ENCODE measurements around the gene PPP2R3C. TPM values are rescaled to one million over a fixed set of nuclear protein-coding genes. Genes with fewer than 3 reads are reported as not detected.
"Not testable (repeated sequence)": the region's sequence is repeated elsewhere in the genome, so short reads cannot be mapped to it uniquely, and the experiment has no call there.

PPP2R3C gene
- total and polyA plus RNA-seq, 2 donors (not counting 1 experiment from before 2014, with no cell fraction given): 32.6 to 61.9 TPM

DNA sequence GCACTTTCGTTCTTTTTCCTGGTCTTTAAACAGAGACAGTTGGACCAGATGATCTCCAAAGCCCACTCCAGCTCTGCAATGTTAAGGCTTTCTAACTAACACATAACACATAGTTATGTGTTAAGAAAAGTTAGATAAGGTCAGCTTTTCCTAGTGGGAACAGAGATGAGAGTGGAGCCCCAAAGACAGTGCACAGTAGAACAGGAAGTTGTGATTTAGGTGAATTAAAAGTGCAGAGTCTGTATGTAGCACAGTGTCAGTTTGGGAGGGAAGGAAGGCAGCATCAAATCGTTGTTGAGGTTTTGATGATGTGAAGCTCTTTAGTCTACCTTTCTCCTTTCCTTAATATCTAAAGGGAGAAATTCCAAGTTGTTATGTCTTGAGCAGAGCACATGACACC is 32.2 kb upstream of the PPP2R3C start:
- Histone ChIP-seq H3K27me3 (ENCODE audit: control insufficient read depth, insufficient read depth, low read length) (no peaks in the 10 kb centered on the region), H3K4me1 (ENCODE audit: control insufficient read depth, extremely low read depth, insufficient read depth, low read length) (no peaks in the 10 kb centered on the region), H3K36me3 (ENCODE audit: control insufficient read depth, insufficient read depth, low read length) (no peaks in the 10 kb centered on the region), H3K4me3 (replicated peaks in 1 of 4; ENCODE audit: control extremely low read depth in 1 of 4, insufficient read depth in 1 of 4, low read depth in 3 of 4, low read length in 4 of 4) (no peak overlapping the region), H4K20me1 (ENCODE audit: control insufficient read depth, extremely low read depth, insufficient read depth, low read length) (no peaks in the 10 kb centered on the region), H2AFZ (ENCODE audit: low read length) (no peak overlapping the region), H3K79me2 (ENCODE audit: control insufficient read depth, insufficient read depth, low read length) (no peaks in the 10 kb centered on the region), H3K9me3 (ENCODE audit: control insufficient read depth, insufficient read depth, low read depth, low read length) (no peaks in the 10 kb centered on the region), H3K9ac (ENCODE audit: insufficient read depth, low read length) (no peak overlapping the region), H3K4me2 (ENCODE audit: extremely low read depth, insufficient read depth, low read length) (no peak overlapping the region), H3K27ac (ENCODE audit: insufficient read depth, low read length) (no peak overlapping the region)
- no peak for DNase-seq (ENCODE audit: low read depth in 2 of 2)
- no peak for TF ChIP-seq EZH2 (IDR thresholded peaks at IDR 0.05; ENCODE audit: low read length, missing control alignments)
- TF ChIP-seq, protein P1, sequence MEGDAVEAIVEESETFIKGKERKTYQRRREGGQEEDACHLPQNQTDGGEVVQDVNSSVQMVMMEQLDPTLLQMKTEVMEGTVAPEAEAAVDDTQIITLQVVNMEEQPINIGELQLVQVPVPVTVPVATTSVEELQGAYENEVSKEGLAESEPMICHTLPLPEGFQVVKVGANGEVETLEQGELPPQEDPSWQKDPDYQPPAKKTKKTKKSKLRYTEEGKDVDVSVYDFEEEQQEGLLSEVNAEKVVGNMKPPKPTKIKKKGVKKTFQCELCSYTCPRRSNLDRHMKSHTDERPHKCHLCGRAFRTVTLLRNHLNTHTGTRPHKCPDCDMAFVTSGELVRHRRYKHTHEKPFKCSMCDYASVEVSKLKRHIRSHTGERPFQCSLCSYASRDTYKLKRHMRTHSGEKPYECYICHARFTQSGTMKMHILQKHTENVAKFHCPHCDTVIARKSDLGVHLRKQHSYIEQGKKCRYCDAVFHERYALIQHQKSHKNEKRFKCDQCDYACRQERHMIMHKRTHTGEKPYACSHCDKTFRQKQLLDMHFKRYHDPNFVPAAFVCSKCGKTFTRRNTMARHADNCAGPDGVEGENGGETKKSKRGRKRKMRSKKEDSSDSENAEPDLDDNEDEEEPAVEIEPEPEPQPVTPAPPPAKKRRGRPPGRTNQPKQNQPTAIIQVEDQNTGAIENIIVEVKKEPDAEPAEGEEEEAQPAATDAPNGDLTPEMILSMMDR (conservative IDR thresholded peaks at IDR 0.05 in 1 of 2, IDR thresholded peaks at IDR 0.05 in 1 of 2; ENCODE audit: low read depth in 1 of 2, low read length in 2 of 2): no peak

DNA sequence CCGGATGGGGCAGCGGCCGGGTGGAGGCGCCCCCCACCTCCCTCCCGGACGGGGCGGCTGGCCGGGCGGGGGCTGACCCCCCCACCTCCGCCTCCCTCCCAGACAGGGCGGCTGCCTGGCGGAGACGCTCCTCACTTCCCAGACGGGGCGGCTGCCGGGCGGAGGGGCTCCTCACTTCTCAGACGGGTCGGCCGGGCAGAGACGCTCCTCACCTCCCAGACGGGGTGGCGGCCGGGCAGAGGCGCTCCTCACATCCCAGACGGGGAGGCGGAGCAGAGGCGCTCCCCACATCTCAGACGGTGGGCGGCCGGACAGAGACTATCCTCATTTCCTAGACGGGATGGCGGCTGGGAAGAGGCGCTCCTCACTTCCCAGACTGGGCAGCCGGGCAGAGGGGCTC is 30.7 kb upstream of the PPP2R3C start:
- H3K4me2 ChIP-seq (ENCODE audit: extremely low read depth, insufficient read depth, low read length); DNase-seq (ENCODE audit: low read depth in 2 of 2); H3K4me3 ChIP-seq (replicated peaks in 1 of 4; ENCODE audit: control extremely low read depth in 1 of 4, insufficient read depth in 1 of 4, low read depth in 3 of 4, low read length in 4 of 4); H3K4me1 ChIP-seq (ENCODE audit: control insufficient read depth, extremely low read depth, insufficient read depth, low read length); H3K36me3 ChIP-seq (ENCODE audit: control insufficient read depth, insufficient read depth, low read length); H3K9ac ChIP-seq (ENCODE audit: insufficient read depth, low read length); H4K20me1 ChIP-seq (ENCODE audit: control insufficient read depth, extremely low read depth, insufficient read depth, low read length); H3K27me3 ChIP-seq (ENCODE audit: control insufficient read depth, insufficient read depth, low read length); H3K27ac ChIP-seq (ENCODE audit: insufficient read depth, low read length); H3K9me3 ChIP-seq (ENCODE audit: control insufficient read depth, insufficient read depth, low read depth, low read length); H2AFZ ChIP-seq (ENCODE audit: low read length); H3K79me2 ChIP-seq (ENCODE audit: control insufficient read depth, insufficient read depth, low read length): not testable (repeated sequence)

DNA sequence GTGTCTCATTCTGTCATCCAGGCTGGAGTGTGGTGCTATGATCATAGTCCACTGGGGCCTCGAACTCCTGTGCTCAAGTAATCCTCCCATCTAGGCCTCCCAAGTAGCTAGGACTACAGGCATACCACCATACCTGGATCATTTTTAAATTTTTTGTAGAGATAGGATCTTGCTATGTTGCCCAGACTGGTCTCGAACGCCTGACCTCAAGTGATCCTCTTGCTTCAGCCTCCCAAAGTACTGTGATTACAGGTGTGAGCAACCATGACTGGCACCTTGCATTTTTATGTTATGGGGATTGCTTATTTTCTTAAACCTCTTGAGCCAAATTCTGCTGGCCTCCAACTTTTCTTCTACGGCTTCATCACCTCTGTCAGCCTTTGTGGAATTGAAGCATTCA is 27.4 kb upstream of the PPP2R3C start:
- H3K4me3 ChIP-seq (replicated peaks in 1 of 4; ENCODE audit: control extremely low read depth in 1 of 4, insufficient read depth in 1 of 4, low read depth in 3 of 4, low read length in 4 of 4): no peak overlapping the region
- H3K9ac ChIP-seq (ENCODE audit: insufficient read depth, low read length): no peak overlapping the region
- no peaks in the 10 kb centered on the region for H3K9me3 ChIP-seq (ENCODE audit: control insufficient read depth, insufficient read depth, low read depth, low read length)
- no peaks in the 10 kb centered on the region for H3K4me1 ChIP-seq (ENCODE audit: control insufficient read depth, extremely low read depth, insufficient read depth, low read length)
- H3K79me2 ChIP-seq (ENCODE audit: control insufficient read depth, insufficient read depth, low read length): no peaks in the 10 kb centered on the region
- no peaks in the 10 kb centered on the region for H4K20me1 ChIP-seq (ENCODE audit: control insufficient read depth, extremely low read depth, insufficient read depth, low read length)
- TF ChIP-seq, protein P1 (conservative IDR thresholded peaks at IDR 0.05 in 1 of 2, IDR thresholded peaks at IDR 0.05 in 1 of 2; ENCODE audit: low read depth in 1 of 2, low read length in 2 of 2): no peak
- TF ChIP-seq EZH2 (IDR thresholded peaks at IDR 0.05; ENCODE audit: low read length, missing control alignments): no peak
- H3K27me3 ChIP-seq (ENCODE audit: control insufficient read depth, insufficient read depth, low read length): no peaks in the 10 kb centered on the region
- no peak overlapping the region for H3K27ac ChIP-seq (ENCODE audit: insufficient read depth, low read length)
- no peak for DNase-seq (ENCODE audit: low read depth in 2 of 2)
- H3K36me3 ChIP-seq (ENCODE audit: control insufficient read depth, insufficient read depth, low read length): no peaks in the 10 kb centered on the region
- H3K4me2 ChIP-seq (ENCODE audit: extremely low read depth, insufficient read depth, low read length): no peak overlapping the region
- H2AFZ ChIP-seq (ENCODE audit: low read length): no peak overlapping the region
